Measurements from ENCODE around the gene BSDC1. TPM values are rescaled to one million over a fixed set of nuclear protein-coding genes. Genes with fewer than 3 reads are reported as not detected.

Gene BSDC1
- total and polyA plus RNA-seq, 2 of the 13 experiments (the other 11 are each of a cell fraction or from before 2014, with no cell fraction given) = 40.3 to 64.2 TPM

DNA sequence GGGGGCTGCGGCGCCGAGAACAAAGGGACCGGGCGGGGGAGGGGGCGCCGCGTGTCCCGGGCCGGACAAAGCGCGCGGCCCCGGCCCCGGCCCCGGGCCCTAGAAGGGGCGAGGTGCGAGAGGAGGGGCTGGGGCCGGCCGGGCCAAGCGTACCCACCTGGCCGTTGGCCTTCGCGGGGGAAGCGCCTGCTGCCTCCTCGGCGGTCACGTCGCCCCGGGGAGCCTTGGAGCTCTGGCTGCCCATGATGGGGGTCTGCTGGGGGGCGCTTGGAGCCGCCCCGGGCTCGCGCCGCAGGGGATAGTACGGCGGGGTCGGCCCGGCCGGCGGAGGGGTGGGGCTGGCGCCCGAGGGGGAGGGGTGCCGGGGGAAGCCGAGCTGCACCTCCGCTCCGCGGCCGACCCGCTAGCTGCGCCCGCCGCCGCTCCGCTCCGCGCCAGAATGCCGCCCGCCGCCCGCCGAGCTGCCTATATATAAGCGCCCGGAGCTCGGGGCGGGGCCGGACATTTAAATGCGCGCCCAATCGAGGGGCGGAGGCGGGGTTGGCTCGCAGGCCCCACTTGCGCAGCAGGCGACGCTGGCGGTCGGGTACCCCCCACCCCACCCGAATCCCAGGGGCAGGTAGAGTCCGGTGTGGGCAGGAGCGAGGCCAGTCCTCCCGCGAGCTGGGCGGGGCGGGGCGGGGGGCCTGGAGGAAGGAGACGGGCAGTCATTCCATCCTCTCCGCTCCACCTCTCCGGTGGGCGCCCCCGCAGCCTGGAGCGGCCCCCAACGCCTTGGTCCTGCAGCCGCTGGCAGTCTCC, 58.3 kb downstream of the BSDC1 start, which contains the start of gene MARCKSL1 (continued):
- peak; percentile 85 for TF ChIP-seq TAF1 (CRISPR knock-in tag; IDR thresholded peaks at IDR 0.05)
- TF ChIP-seq ZNF180 (CRISPR knock-in tag; IDR thresholded peaks at IDR 0.05; ENCODE audit: borderline replicate concordance, low read depth) = no peak
- TF ChIP-seq ZNF776 (CRISPR knock-in tag; IDR thresholded peaks at IDR 0.05) = peak; percentile 33; the same call in 1 of the 2 replicates
- peak; percentile 66 for TF ChIP-seq ZC3H13 (CRISPR knock-in tag; IDR thresholded peaks at IDR 0.05)
- TF ChIP-seq, protein P1, sequence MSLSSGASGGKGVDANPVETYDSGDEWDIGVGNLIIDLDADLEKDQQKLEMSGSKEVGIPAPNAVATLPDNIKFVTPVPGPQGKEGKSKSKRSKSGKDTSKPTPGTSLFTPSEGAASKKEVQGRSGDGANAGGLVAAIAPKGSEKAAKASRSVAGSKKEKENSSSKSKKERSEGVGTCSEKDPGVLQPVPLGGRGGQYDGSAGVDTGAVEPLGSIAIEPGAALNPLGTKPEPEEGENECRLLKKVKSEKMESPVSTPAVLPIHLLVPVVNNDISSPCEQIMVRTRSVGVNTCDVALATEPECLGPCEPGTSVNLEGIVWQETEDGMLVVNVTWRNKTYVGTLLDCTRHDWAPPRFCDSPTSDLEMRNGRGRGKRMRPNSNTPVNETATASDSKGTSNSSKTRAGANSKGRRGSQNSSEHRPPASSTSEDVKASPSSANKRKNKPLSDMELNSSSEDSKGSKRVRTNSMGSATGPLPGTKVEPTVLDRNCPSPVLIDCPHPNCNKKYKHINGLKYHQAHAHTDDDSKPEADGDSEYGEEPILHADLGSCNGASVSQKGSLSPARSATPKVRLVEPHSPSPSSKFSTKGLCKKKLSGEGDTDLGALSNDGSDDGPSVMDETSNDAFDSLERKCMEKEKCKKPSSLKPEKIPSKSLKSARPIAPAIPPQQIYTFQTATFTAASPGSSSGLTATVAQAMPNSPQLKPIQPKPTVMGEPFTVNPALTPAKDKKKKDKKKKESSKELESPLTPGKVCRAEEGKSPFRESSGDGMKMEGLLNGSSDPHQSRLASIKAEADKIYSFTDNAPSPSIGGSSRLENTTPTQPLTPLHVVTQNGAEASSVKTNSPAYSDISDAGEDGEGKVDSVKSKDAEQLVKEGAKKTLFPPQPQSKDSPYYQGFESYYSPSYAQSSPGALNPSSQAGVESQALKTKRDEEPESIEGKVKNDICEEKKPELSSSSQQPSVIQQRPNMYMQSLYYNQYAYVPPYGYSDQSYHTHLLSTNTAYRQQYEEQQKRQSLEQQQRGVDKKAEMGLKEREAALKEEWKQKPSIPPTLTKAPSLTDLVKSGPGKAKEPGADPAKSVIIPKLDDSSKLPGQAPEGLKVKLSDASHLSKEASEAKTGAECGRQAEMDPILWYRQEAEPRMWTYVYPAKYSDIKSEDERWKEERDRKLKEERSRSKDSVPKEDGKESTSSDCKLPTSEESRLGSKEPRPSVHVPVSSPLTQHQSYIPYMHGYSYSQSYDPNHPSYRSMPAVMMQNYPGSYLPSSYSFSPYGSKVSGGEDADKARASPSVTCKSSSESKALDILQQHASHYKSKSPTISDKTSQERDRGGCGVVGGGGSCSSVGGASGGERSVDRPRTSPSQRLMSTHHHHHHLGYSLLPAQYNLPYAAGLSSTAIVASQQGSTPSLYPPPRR (CRISPR knock-in tag; IDR thresholded peaks at IDR 0.05; ENCODE audit: borderline replicate concordance) = peak; percentile 44
- peak; percentile 27; the same call in 1 of the 2 replicates for TF ChIP-seq GATAD1 (CRISPR knock-in tag; IDR thresholded peaks at IDR 0.05)
- TF ChIP-seq KDM5B (CRISPR knock-in tag; IDR thresholded peaks at IDR 0.05; ENCODE audit: borderline replicate concordance) = peak; percentile 73; the same call in 1 of the 2 replicates
- 0 out of 2 replicates have a peak, but pooled peaks have one; percentile 15 for TF ChIP-seq HOXD1 (CRISPR knock-in tag; IDR thresholded peaks at IDR 0.05)
- TF ChIP-seq ZNF546 (CRISPR knock-in tag; conservative IDR thresholded peaks at IDR 0.05) = 0 out of 2 replicates have a peak, but pooled peaks have one; percentile 77
- no peak; the same call in 1 of the 2 replicates for TF ChIP-seq ZNF678 (CRISPR knock-in tag; IDR thresholded peaks at IDR 0.05)
- no peak for TF ChIP-seq DNMT3B (CRISPR knock-in tag; conservative IDR thresholded peaks at IDR 0.05)
- no peak for TF ChIP-seq EHMT2 (IDR thresholded peaks at IDR 0.05; ENCODE audit: borderline replicate concordance, low read depth, low read length)
- TF ChIP-seq ZNF234 (CRISPR knock-in tag; conservative IDR thresholded peaks at IDR 0.05) = no peak
- no peak for TF ChIP-seq ZNF232 (CRISPR knock-in tag; IDR thresholded peaks at IDR 0.05; ENCODE audit: borderline replicate concordance)
- TF ChIP-seq SRSF9 (IDR thresholded peaks at IDR 0.05; ENCODE audit: borderline replicate concordance, insufficient read depth, low read depth, low read length, poor library complexity, severe bottlenecking) = no peak
- peak; percentile 32 for TF ChIP-seq ZNF331 (CRISPR knock-in tag; IDR thresholded peaks at IDR 0.05)
- no peak for TF ChIP-seq NR3C1 (CRISPR knock-in tag; IDR thresholded peaks at IDR 0.05)
- no peak for TF ChIP-seq ZNF569 (CRISPR knock-in tag; IDR thresholded peaks at IDR 0.05; ENCODE audit: borderline replicate concordance)
- TF ChIP-seq ZNF558 (CRISPR knock-in tag; IDR thresholded peaks at IDR 0.05; ENCODE audit: borderline replicate concordance) = no peak
- TF ChIP-seq ZNF253 (CRISPR knock-in tag; IDR thresholded peaks at IDR 0.05; ENCODE audit: borderline replicate concordance) = no peak
- TF ChIP-seq ZNF589 (CRISPR knock-in tag; conservative IDR thresholded peaks at IDR 0.05) = no peak
- no peak for TF ChIP-seq RORA (CRISPR knock-in tag; IDR thresholded peaks at IDR 0.05)
- TF ChIP-seq, protein P2, sequence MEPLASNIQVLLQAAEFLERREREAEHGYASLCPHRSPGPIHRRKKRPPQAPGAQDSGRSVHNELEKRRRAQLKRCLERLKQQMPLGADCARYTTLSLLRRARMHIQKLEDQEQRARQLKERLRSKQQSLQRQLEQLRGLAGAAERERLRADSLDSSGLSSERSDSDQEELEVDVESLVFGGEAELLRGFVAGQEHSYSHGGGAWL (CRISPR knock-in tag; IDR thresholded peaks at IDR 0.05) = 0 out of 2 replicates have a peak, but pooled peaks have one; percentile 44

All from HepG2 (cell line).